ENCODE data around the gene NOS1AP.

GRCh38 chr1:162324396-162324795 lies 254.9 kb downstream of the NOS1AP start:
- TF ChIP-seq CTCF (IDR thresholded peaks at IDR 0.05) = no peak
- no peak for TF ChIP-seq POLR2A (IDR thresholded peaks at IDR 0.05)

All from lower leg skin (tissue), 3 donors.